IMR-90 (cell line): ENCODE results near the gene EHF.

Experiments used
- CTCF ChIP-seq: conservative IDR thresholded peaks from 2 replicates; pipeline ENCODE4 v1.5.1; 2012; ENCODE audit warnings: mild to moderate bottlenecking, low read depth, low read length, improper control_type of control experiment
- ELK1 ChIP-seq: fragments of 150-350 bp; IDR thresholded peaks from 2 replicates; pipeline ENCODE4 v1.6.1; 2016; ENCODE audit warnings: low read depth, mild to moderate bottlenecking, low read length, moderate library complexity, borderline replicate concordance
- MXI1 ChIP-seq: IDR thresholded peaks from 2 replicates; pipeline ENCODE4 v1.6.1; 2012; ENCODE audit warnings: low read depth, mild to moderate bottlenecking, low read length, moderate library complexity, borderline replicate concordance
- POLR2A ChIP-seq: IDR thresholded peaks from 2 replicates; pipeline ENCODE4 v1.6.1; 2012; ENCODE audit warnings: mild to moderate bottlenecking, low read depth, low read length
- RAD21 ChIP-seq: IDR thresholded peaks from 2 replicates; pipeline ENCODE4 v1.6.1; 2012; ENCODE audit warnings: low read length, improper control_type of control experiment

DNA sequence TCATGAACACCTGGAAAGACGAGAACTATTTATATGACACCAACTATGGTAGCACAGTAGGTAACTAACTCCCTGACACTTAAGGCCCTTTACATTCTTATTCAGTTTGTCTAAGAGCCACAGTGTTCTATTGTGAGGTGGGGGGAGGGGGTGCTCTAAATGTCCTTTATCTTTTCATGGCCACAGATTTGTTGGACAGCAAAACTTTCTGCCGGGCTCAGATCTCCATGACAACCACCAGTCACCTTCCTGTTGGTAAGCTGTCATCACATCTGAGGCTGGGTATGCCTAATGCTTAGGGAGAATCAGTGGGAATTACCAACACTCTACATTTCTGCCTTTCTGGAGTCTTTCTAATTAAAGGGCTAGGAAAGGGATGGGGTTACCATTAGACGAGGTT lies 30.7 kb downstream of the EHF start:
- no peak for TF ChIP-seq CTCF
- TF ChIP-seq MXI1 = no peak
- no peak for TF ChIP-seq RAD21
- TF ChIP-seq ELK1 = no peak
- no peak for TF ChIP-seq POLR2A
